GM19452 (cell line): ENCODE measurements around the gene SOX8.

Experiments
- ATAC-seq: cut with Tn5 transposase; IDR thresholded peaks from one replicate; pipeline ENCODE4 v1.9.1; 2021; ENCODE audit not compliant: unreplicated experiment

SOX8 gene

DNA sequence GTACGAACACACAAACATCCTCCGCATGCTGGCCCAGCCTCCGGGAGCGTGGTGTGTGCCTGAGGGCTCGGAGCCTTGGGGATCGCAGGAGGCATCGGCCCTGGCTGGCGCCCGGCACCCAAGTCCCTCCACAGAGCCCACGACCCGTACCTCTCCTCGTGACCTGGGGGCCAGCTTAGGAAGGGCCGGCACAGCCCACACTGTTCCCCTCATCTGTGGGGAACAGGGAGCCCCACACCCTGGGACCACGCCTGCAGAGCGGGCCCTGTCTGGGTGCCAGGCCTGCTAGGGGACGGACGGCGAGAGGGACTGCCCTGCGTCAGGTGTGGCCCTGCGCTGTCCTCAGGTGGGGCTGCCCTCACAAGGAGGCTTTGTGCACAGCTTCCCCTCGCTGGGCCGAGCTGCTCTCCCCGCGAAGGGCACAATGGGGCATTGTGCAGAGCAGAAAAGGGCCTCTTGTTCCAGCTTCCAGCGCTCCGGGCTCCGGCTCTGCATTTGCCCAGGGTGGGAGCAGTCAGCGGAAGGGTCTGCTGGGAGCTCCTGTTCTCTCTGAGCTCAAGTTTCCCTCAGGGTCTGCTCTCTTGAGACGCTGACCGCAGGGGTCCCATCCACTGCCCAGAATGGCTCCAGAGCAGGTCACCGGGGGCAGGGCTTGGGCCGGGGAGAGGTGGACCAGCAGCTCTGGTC is 9.1 kb upstream of the SOX8 start:
- ATAC-seq: no peak

DNA sequence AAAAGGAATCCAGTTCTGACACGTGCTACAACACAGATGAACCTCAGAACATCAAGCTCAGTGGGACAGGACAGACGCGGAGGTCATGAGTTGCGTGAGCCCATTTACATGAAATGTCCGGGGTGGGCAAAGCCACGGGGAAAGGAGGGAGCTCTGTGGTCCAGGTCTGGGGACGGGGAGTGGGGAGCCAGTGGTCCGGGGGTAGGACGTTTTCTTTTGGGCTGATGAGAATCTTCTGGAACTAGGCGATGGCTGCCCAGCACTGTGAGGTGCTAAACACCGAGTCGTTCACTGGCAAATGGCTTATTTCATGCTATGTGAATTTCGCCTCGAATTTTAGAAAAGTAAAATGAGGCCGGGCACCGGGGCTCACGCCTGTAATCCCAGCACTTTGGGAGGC is 8.2 kb upstream of the SOX8 start:
- ATAC-seq: no peak

DNA sequence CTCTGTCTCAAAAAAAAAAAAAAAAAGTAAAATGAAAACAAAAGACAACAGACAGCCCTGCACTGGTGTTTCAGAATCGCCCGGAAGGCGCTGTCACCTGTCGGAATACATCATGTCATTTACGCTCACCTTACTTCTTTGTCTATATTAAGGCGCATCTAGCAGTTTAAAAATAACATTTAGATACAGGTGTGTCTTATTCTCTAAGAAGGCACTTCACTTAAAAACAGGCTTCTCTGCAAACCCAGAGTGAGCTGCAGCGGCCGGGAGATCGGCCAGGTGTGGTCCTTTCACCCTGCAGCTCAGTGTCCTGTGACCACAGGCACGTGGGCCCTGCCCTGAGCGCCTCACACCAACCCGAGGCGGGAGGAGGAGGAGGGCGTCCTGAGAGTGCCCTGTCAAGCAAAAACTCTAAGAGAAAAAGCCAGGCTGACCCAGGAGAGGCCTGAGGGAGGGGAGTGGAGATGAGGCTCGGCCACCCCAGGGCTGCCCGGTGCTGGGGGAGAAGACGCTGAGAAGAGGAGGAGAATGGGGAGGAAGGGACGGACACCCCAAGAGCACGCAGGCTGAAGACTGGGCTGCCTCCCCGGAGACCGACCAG is 7.5 kb upstream of the SOX8 start:
- no peak for ATAC-seq

DNA sequence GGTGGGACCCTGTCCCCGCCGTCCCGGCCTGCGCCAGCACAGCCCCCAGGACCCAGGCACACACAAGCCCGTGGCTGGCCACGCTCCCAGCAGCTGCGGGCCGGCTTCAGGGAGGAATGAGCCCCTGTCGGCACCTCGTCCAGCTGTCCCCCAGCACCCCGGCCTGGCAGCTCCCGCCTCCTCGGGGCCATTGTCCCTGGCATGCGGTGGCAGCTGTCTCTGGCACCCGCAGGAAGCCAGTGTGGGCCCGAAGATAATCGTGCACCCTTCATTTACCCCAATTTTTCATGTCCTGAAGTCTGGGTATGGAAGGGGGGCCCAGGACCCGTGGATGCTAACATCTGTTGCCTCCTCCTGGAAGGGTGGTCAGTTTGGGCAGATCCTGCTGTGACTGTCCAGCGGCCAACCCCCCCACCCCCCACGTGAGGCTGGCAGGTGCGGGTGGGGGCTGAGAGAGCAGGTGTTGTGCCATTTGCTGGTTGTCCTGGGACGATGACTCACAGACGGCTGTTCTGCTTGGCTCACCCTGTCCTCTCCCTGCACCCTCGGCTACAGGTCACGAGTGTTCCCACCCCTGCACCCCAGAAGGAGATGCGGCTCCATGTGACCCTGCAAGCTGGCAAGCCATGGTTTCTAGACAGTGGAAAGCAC is 6.8 kb upstream of the SOX8 start:
- no peak for ATAC-seq

DNA sequence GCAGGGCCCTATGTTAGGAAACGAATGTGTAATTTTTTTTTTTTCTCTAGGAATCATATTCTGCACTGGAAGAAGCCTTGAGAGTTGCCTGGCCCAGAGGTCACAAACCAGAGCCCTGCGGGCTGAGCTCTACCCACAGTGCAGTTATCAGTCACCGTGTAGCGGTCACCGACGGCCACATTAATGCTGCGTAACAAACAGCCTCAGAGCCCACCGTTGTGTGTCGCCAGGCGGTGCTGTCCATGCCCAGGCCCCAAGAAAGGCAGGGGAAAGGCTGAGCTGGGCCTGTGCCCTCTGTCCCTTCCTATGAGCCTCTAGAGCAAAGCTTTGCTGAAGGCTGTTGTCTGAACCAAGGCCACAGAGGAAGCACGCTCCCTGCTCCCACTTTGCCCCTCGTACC is 6.3 kb upstream of the SOX8 start:
- ATAC-seq: no peak

DNA sequence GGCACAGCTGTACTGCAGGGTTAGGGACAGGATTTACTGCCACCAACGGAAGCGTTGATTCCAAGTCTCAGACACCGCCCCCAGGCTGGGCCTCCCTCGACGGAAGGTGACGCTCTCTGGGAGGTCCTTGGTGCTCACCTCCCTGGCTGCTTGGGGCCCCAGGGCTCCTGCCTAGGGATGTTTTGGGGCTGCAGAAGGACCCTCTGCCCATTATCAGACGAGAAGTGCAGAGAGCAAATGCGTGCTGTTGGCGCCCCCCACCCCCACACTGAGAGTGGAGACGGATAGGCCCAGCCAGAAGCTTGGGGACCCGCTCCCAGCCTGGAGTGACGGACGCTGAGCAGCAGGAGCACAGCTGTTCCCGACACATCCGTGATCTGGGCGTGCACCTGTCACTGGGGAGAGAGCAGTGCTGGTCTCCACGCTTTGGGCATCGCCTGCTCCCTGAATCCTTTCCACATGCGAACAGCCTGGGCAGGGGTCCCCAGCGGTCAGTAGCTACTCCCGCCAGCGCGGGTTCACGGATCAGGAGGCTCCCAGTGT is 5.1 kb upstream of the SOX8 start:
- ATAC-seq: no peak

DNA sequence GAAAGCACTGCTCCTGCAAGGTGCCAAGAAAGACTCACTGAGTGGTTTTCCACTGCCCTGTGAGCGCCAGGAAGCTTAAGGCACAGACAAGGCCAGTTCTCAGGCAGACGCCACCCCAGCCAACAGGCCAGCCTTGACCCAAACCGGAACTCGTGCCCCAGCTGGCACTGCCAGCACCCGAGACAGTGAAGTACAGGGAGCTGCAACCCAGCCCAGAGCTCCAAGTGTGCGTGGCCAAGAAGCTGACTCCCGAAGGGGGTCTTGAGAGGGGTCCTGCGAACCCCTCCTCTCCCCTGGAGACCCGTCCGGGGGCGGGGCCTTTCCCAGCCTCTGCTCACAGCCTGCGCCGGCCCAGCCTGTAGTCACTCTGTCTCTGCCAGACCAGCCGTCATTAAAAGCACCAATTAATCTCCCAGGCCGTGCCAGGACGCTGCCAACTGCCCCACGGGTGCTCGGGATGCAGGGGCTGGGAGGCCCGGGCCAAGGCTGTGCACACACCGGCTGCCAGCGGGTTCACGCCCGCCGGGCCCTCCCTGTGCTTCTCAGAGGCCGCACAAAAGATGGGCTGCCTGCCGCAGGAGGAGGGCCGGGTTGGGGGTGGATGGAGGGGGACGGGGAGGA is 4.4 kb upstream of the SOX8 start:
- no peak for ATAC-seq

DNA sequence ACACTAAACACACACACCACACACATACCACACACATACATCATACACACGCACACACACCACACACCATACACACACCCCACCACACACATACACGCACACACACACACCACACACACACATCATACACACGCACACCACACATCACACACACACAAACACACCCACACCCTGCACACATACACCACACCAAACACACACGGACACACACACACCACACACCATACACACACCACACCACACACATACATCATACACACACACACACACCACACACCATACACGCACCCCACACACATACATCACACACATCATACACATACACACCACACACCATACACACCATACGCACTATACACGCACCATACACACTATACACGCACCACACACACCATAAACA is 3.7 kb upstream of the SOX8 start:
- ATAC-seq: no peak

DNA sequence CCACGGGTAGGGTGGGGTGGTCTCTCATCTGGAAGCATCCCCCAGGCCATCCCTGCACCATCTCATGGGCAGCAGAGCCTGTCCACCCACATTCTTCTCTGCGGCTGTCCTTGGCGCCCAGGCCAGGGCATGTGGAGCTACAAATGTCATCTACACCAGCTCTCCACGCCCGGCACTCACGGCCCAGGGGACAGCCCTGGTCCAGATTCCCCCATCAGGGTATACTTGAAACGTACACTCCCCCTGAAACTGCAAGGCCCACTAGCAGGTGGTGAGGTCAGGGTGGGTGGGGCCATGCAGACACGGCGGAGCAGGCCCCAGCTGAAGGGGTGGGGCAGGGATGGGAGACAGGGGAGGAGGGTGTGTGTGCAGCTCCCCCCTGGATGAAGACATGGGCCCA is 3.2 kb upstream of the SOX8 start:
- ATAC-seq: no peak

DNA sequence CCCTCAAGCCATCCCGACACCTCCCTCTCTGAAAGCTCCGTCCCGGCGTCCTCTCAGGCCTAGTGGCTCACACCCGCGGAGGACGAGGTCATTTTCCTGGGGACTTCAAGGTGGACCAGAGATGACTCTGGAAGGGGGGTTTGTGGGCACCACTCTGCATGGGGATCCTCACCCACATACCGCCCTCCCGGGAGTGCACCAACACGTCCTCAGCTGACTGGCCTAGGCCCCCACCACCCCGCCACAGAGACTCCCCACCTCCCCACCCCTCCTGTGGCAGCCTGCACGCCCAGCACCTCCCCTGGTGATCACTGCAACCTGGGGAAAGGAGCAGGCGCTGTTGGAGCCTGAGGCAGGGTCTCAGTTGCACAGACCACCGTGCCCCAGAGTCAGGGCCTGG is 2.4 kb upstream of the SOX8 start:
- no peak for ATAC-seq

DNA sequence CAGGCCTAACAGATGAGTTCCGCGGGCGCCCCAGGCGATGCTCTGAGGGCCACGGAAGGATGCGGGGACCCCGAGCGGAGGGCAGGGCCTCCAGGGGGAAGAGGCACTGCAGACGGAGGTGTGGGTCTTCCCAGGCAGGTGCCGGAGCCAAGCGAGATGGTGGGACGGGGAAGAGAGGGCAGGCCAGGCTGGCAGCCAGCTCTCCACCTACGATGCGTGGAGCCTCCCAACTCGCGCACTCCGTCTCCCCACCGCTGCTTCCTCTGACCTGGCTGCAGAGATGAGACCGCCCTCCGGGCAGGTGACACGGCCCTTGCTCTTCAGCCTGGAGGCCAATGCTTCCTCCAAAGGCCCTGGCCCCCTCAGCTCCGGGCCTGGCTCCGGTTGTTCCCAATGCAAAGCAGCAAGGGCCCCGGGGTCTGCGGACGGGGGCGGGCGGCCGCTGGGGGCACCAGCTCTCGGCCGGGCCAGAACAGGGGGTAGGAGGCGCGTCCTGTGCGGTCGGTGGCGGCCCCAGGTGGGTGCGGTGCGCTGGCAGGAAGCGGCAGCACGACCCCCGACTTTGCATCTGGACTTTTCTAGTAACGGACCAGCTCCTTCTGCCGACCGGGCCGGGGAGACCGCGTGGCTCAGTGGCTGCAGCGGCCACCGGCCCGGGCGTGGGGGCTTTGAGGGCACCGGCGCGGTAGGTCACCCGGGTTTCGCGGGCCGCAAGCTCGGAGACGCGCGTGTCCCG is 1.5 kb upstream of the SOX8 start:
- no peak for ATAC-seq

DNA sequence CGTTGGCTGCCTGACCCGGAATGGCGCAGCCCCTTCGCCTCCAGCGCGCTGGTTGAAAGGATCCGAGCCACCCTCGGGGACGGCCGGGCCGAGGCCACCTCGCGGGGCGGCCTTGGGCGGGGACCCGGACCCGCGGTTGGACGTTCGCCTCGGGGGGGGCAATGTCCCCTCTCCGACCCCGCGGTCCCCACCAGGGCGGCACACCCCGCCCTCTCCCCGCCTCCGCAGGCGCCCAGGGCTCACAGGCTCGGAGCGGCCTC is 1.0 kb upstream of the SOX8 start:
- ATAC-seq: no peak

DNA sequence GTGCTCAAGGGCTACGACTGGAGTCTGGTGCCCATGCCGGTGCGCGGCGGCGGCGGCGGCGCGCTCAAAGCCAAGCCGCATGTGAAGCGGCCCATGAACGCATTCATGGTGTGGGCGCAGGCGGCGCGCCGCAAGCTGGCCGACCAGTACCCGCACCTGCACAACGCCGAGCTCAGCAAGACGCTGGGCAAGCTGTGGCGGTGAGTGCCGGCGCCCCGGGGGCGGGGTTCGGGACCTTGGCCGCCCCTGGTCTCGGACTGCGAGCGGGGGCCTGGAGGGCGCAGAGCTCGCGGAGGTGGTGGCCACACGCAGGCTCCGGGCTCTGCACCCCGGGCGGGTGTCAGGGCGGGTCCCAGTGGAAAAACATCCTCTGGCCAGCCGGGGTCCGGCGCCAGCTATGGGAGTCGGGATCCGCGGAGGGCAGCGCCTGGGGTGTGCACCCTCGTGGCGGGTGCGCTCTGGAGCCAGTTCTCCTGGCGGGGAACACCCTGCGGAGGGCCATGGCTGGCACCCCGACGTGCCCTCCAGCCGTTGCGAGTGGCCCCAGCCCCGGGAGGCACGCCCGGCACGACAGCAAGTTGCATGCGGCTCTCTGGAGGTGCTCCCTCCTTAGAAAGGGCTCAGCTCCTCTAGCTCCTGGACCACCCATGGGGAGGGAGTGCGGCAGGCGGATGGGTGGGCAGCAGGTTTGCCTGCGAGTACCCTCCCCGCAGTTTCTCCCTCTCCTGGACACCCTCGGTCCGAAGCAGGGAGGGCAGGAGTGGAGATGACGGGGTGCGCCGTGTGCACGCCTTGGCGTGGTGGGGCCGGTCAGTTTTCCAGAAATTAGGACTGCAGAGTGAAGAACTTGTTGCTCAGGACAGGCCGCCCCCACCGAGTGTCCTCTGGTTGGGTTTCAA is 824 bp downstream of the SOX8 start:
- no peak for ATAC-seq

DNA sequence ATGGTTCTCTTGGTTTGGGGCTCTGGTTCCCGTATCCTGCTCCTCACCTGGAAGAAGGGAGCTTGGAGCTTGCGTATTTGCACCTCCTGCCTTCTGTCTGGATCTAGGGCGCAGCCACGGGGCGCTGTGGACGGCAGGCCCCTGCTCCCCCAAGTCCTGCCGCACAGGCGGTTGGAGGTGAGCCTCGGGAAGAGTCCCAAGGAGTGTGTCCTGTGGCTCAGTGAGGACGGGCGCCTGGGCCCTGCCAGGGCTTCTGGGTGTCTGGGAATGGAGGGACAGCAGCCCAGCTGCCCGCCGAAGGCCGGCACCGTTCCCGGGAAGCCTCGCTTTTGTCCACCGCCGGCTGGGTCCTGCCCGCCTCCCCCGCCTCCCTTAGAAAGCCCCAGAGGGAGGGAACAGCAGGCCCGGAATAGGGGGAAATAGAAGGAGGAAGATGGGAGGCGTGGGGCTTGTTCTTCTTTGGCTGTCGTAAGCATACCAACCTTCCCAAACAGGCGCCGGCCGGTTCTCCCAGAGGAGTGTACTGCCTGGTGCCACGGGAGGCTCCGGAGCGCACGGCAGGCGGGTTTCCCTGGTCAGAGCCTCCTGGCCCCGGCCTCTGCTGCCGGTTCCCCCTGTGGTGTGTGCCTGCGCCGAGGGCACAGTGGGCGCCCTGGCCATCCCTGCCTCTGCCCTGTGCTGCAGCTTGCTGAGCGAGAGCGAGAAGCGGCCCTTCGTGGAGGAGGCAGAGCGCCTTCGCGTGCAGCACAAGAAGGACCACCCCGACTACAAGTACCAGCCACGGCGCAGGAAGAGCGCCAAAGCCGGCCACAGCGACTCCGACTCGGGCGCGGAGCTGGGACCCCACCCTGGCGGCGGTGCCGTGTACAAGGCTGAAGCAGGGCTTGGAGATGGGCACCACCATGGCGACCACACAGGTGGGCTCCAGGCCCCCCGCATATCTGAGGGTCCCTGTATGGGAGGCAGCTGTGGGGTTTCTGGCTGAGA is 1.8 kb downstream of the SOX8 start:
- no peak for ATAC-seq

DNA sequence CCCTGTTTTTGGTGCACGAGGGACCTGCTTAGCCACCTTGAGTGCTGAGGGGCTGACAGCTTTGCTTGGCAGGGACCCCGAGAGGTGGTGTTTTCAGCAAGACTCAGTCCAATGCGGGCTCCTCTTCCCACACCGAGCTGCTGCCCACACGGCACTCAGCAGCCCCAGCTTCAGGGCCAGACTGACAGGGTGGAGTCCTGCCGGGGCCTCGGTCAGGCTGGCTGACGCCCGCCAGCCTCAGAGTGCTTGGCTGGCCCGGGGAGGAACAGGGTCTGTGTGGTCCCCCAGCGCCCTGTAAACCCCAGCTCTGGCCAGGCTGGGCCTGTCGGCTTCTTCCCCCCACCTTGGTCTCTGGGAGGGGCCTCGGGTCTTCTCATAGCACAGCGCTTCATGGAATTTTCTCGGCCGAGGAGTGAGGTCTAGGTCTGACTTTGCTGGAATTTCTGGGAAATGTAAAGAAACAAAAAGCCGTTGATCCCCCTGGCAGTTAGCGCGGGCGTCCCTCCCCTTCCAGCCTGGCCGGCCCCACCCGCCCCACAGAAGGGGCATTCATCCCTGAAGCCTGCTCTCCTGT is 2.6 kb downstream of the SOX8 start:
- no peak for ATAC-seq

DNA sequence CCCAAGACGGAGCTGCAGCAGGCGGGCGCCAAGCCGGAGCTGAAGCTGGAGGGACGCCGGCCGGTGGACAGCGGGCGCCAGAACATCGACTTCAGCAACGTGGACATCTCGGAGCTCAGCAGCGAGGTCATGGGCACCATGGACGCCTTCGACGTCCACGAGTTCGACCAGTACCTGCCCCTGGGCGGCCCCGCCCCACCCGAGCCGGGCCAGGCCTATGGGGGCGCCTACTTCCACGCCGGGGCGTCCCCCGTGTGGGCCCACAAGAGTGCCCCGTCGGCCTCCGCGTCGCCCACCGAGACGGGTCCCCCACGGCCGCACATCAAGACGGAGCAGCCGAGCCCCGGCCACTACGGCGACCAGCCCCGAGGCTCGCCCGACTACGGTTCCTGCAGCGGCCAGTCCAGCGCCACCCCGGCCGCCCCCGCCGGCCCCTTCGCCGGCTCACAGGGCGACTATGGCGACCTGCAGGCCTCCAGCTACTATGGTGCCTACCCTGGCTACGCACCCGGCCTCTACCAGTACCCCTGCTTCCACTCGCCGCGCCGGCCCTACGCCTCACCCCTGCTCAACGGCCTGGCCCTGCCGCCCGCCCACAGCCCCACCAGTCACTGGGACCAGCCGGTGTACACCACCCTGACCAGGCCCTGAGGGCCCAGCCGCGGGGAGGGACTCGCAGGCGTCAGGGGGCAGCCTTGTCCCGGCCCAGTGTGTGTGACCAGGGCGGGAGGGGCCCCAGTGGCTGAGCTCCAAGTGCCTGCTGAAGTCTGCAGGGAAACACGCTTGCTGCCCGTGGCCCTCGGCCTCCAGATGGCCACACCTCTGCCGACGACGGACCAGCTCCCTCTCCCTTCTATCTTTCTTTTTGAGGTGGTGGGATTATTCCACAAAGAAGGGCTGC is 3.4 kb downstream of the SOX8 start:
- no peak for ATAC-seq

DNA sequence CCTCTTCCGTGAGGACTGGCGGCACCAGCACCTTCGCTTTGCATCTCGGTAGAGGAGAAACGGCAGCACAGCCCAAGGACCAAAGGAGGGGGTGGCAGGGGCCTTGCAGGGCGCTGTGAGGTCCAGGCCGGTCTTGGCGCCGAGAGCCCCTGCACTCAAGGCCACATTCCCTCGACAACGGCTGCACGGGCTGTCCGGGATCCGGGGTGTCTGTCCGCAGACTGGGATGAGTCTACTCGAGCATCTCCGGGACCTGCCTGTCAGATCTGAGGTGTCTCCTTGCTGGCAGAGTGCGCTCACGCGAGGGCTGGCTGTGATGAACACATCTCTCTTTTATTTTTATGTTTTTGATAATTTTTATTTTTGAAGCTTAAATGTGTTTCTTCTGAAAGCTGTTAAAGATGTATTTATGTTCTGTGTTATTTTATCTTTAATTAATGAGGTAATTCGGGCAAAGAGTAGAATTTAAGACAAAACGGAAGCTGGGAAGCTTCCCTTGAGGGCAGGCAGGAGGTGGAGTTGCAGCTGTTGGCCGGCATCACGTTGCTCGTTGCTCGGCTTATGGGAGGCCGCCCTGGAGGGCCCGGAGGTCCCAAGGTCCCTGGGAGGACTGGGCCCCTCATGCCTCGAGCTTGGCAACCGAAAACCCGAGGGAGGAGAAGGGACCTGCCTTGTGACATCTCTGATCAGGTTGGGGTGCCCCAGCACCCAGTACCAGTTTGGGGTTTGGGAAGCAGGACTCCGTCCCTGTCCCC is 4.3 kb downstream of the SOX8 start:
- no peak for ATAC-seq
